ENCODE measurements around the gene CNTN1.

DNA sequence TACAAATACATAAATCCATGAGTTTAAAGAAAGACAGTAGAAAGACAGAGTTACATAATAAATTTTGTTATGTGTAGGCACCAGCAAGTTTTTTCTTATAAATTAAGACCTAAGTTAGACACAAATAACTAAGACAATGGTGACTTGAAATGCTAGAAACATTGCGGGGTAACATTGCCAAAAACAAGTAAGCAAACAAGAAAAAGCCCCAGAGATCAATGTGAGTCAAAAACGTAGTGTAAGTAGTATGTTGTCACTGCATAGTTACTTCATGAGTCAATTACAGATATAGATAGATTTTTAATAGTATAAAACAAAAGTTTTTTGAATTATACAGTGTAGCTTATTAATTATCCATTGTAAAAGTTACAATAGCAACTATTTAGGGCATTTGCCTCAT, 83.4 kb downstream of the CNTN1 start:
- TF ChIP-seq, protein P1, sequence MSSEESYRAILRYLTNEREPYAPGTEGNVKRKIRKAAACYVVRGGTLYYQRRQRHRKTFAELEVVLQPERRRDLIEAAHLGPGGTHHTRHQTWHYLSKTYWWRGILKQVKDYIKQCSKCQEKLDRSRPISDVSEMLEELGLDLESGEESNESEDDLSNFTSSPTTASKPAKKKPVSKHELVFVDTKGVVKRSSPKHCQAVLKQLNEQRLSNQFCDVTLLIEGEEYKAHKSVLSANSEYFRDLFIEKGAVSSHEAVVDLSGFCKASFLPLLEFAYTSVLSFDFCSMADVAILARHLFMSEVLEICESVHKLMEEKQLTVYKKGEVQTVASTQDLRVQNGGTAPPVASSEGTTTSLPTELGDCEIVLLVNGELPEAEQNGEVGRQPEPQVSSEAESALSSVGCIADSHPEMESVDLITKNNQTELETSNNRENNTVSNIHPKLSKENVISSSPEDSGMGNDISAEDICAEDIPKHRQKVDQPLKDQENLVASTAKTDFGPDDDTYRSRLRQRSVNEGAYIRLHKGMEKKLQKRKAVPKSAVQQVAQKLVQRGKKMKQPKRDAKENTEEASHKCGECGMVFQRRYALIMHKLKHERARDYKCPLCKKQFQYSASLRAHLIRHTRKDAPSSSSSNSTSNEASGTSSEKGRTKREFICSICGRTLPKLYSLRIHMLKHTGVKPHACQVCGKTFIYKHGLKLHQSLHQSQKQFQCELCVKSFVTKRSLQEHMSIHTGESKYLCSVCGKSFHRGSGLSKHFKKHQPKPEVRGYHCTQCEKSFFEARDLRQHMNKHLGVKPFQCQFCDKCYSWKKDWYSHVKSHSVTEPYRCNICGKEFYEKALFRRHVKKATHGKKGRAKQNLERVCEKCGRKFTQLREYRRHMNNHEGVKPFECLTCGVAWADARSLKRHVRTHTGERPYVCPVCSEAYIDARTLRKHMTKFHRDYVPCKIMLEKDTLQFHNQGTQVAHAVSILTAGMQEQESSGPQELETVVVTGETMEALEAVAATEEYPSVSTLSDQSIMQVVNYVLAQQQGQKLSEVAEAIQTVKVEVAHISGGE (tag by site-specific recombination; conservative IDR thresholded peaks at IDR 0.05; ENCODE audit: low read depth) = no peak
- no peak for TF ChIP-seq ZNF792 (tag by site-specific recombination; IDR thresholded peaks at IDR 0.05)
- TF ChIP-seq OSR2 (tag by site-specific recombination; IDR thresholded peaks at IDR 0.05) = no peak
- TF ChIP-seq, protein P2, sequence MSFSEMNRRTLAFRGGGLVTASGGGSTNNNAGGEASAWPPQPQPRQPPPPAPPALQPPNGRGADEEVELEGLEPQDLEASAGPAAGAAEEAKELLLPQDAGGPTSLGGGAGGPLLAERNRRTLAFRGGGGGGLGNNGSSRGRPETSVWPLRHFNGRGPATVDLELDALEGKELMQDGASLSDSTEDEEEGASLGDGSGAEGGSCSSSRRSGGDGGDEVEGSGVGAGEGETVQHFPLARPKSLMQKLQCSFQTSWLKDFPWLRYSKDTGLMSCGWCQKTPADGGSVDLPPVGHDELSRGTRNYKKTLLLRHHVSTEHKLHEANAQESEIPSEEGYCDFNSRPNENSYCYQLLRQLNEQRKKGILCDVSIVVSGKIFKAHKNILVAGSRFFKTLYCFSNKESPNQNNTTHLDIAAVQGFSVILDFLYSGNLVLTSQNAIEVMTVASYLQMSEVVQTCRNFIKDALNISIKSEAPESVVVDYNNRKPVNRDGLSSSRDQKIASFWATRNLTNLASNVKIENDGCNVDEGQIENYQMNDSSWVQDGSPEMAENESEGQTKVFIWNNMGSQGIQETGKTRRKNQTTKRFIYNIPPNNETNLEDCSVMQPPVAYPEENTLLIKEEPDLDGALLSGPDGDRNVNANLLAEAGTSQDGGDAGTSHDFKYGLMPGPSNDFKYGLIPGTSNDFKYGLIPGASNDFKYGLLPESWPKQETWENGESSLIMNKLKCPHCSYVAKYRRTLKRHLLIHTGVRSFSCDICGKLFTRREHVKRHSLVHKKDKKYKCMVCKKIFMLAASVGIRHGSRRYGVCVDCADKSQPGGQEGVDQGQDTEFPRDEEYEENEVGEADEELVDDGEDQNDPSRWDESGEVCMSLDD (tag by site-specific recombination; IDR thresholded peaks at IDR 0.05) = no peak
- no peak for TF ChIP-seq ZNF391 (tag by site-specific recombination; IDR thresholded peaks at IDR 0.05; ENCODE audit: borderline replicate concordance, low read depth)
- TF ChIP-seq, protein P3, sequence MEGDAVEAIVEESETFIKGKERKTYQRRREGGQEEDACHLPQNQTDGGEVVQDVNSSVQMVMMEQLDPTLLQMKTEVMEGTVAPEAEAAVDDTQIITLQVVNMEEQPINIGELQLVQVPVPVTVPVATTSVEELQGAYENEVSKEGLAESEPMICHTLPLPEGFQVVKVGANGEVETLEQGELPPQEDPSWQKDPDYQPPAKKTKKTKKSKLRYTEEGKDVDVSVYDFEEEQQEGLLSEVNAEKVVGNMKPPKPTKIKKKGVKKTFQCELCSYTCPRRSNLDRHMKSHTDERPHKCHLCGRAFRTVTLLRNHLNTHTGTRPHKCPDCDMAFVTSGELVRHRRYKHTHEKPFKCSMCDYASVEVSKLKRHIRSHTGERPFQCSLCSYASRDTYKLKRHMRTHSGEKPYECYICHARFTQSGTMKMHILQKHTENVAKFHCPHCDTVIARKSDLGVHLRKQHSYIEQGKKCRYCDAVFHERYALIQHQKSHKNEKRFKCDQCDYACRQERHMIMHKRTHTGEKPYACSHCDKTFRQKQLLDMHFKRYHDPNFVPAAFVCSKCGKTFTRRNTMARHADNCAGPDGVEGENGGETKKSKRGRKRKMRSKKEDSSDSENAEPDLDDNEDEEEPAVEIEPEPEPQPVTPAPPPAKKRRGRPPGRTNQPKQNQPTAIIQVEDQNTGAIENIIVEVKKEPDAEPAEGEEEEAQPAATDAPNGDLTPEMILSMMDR (tag by site-specific recombination; IDR thresholded peaks at IDR 0.05) = no peak
- no peak for TF ChIP-seq SP7 (tag by site-specific recombination; IDR thresholded peaks at IDR 0.05)
- TF ChIP-seq, protein P4, sequence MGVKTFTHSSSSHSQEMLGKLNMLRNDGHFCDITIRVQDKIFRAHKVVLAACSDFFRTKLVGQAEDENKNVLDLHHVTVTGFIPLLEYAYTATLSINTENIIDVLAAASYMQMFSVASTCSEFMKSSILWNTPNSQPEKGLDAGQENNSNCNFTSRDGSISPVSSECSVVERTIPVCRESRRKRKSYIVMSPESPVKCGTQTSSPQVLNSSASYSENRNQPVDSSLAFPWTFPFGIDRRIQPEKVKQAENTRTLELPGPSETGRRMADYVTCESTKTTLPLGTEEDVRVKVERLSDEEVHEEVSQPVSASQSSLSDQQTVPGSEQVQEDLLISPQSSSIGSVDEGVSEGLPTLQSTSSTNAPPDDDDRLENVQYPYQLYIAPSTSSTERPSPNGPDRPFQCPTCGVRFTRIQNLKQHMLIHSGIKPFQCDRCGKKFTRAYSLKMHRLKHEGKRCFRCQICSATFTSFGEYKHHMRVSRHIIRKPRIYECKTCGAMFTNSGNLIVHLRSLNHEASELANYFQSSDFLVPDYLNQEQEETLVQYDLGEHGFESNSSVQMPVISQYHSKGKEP (tag by site-specific recombination; IDR thresholded peaks at IDR 0.05) = no peak
- no peak for TF ChIP-seq KLF1 (tag by site-specific recombination; IDR thresholded peaks at IDR 0.05)

Measured in HEK293 (cell line).